Stomach smooth muscle (tissue), 2 donors: ENCODE measurements around the gene F8.
"Not testable (repeated sequence)": the region's sequence is repeated elsewhere in the genome, so short reads cannot be mapped to it uniquely, and the experiment has no call there.

Experiments
- H3K27ac ChIP-seq: one replicate; pipeline ENCODE4 v1.7.0; 2013; ENCODE audit warnings: mild to moderate bottlenecking, low read length, inconsistent platforms
- H3K27me3 ChIP-seq, 2 donors: one replicate each; pipeline ENCODE4 v1.7.0; 2013; ENCODE audit warnings: low read length in 2 of 2; ENCODE audit not compliant: insufficient read depth in 2 of 2, control insufficient read depth in 1 of 2
- H3K36me3 ChIP-seq, 2 donors: one replicate each; pipeline ENCODE4 v1.7.0; 2013; ENCODE audit warnings: low read length in 2 of 2; ENCODE audit not compliant: control insufficient read depth in 2 of 2, insufficient read depth in 2 of 2
- H3K4me1 ChIP-seq: one replicate; pipeline ENCODE4 v1.7.0; 2013; ENCODE audit warnings: low read length; ENCODE audit not compliant: control insufficient read depth, insufficient read depth
- H3K4me3 ChIP-seq, 2 donors: one replicate each; pipeline ENCODE4 v1.7.0; 2013; ENCODE audit warnings: low read length in 2 of 2
- H3K9ac ChIP-seq, 2 donors: one replicate each; pipeline ENCODE4 v1.7.0; 2013; ENCODE audit warnings: low read length in 2 of 2, mild to moderate bottlenecking in 1 of 2
- H3K9me3 ChIP-seq, 2 donors: one replicate each; pipeline ENCODE4 v1.7.0; 2013; ENCODE audit warnings: low read length in 2 of 2; ENCODE audit not compliant: control insufficient read depth in 2 of 2
- donor health status: healthy.
- donor health status: Pancreatic carcinoma.

The F8 gene

DNA sequence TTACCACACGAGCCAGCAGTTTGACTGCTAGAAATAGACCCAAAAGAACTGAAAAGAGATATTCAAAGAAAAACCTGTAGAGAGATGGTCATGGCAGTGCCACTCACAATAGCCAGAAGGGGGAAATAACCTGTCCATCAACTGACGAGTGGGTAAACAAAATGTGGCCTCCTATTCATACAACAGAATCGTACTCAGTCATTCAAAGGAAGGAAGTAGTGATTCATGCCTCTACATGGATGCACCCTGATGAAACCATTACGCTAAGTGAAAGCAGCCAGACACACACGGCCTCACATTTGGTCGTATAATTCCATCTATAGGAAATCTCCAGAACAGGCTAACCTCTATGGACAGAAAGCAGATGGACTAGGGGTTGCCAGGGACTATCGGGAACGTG is 138.5 kb downstream of the F8 start:
- not testable (repeated sequence) for H3K4me1 ChIP-seq

DNA sequence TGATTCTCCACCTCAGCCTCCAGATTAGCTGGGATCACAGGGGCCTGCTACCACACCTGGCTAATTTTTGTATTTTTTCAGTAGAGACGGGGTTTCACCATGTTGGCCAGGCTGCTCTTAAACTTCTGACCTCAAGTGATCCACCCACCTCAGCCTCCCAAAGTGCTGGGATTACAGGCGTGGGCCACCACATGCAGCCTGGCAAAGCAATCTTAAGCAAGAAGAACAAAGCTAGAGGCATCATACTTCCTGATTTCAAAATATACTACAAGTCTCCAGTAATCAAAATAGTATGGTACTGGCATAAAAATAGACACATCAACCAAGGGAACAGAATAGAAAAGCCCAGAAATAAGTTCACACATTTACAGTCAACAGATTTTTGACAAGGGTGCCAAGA is 149.2 kb downstream of the F8 start:
- no peak overlapping the region for H3K4me3 ChIP-seq
- no peaks in the 10 kb centered on the region for H3K4me1 ChIP-seq
- no peak overlapping the region for H3K27ac ChIP-seq
- H3K27me3 ChIP-seq = no peaks in the 10 kb centered on the region
- H3K36me3 ChIP-seq = no peaks in the 10 kb centered on the region
- H3K9ac ChIP-seq = no peak overlapping the region
- no peaks in the 10 kb centered on the region for H3K9me3 ChIP-seq

More for the DNA sequence above, 138.5 kb downstream of the F8 start:
- H3K27me3 ChIP-seq, H3K4me3 ChIP-seq, H3K36me3 ChIP-seq, H3K9ac ChIP-seq, H3K27ac ChIP-seq, H3K9me3 ChIP-seq: not testable (repeated sequence)

DNA sequence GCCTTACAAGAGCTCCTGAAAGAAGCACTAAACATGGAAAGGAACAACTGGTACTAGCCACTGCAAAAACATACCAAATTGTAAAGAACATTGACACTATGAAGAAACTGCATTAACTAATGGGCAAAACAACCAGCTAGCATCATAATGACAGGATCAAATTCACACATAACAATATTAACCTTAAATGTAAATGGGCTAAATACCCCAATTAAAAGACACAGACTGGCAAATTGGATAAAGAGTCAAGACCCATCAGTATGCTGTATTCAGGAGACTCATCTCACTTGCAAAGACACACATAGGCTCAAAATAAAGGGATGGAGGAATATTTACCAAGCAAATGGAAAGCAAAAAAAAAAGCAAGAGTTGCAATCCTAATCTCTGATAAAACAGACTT is 154.0 kb downstream of the F8 start:
- not testable (repeated sequence) for H3K4me3 ChIP-seq, H3K9ac ChIP-seq, H3K27ac ChIP-seq, H3K4me1 ChIP-seq, H3K36me3 ChIP-seq, H3K9me3 ChIP-seq, H3K27me3 ChIP-seq

DNA sequence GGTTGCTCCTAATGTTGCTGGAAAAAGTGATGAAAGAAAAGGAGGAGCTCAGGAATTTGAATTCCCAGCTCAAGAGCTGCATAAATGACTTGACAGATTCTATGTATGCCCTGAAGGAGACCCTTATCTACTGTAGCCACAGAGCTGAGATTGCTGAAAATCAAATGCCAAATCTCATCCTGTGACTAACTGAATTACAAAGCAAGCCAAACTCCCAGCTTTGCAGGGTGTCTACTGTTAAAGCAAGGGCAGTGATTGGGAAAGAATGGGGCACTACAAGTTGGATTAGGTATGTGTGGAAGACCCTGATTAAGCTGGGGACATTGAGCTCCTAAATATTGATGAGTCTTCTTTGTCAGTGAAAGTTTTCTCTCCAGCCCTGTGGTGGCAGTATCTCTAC is 167.3 kb downstream of the F8 start:
- no peaks in the 10 kb centered on the region for H3K27me3 ChIP-seq
- H3K36me3 ChIP-seq = peaks cover 0 to 2% of the 10 kb centered on the region in 2 donors
- no peak overlapping the region for H3K9ac ChIP-seq
- no peaks in the 10 kb centered on the region for H3K4me1 ChIP-seq
- H3K9me3 ChIP-seq = no peaks in the 10 kb centered on the region
- no peak overlapping the region for H3K27ac ChIP-seq
- no peak overlapping the region for H3K4me3 ChIP-seq

DNA sequence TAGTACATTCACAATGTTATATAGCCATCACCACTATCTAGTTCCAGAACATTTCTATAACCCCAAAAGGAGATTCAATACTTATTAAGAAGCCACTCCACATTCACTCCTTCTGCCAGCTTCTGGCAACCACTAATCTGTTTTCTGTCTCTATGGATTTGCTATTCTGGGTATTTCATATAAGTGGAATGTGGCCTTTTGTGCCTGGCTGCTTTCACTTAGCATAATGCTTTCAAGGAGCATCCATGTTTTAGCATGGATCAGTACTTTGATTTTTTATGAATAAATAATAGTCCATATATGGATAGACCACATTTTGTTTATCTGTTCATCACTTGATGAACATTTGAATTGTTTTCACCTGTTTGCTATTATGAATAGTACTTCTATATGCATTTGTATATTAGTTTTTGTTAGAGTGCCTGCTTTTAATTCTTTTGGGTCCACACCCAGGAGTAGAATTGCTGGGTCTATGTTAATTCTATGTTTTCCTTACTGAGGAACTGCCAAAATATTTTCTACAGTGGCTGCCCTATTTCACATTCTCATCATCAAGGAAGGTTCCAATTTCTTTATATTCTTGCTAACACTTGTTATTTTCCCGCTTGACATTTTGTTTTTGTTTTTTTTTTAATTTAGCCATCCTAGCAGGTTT is 171.4 kb downstream of the F8 start:
- Histone ChIP-seq H3K9ac (no peak overlapping the region), H3K4me1 (no peaks in the 10 kb centered on the region), H3K4me3 (no peak overlapping the region), H3K36me3 (peaks cover 0 to 2% of the 10 kb centered on the region in 2 donors), H3K27me3 (no peaks in the 10 kb centered on the region), H3K9me3 (no peaks in the 10 kb centered on the region), H3K27ac (no peak overlapping the region)

DNA sequence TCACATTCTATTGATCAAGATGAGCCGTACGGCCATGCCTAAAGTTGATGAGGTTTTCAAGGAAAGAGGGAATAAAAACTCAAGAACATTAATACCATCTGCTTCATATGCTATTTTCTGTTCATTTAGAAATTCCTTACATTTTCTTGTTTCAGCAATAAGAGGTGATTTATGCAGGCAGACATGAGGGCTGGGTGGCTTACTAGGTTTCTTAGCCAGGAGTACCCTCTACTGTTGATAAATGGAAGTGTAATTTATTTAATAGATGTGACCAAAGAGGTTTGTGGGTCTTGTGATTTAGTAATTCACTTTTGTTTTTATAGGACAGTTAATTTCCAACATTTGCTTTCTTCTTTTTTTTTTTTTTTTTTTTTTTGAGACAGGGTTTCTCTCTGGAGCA is 181.7 kb downstream of the F8 start:
- no peak overlapping the region for H3K27ac ChIP-seq
- H3K9me3 ChIP-seq = no peaks in the 10 kb centered on the region
- no peaks in the 10 kb centered on the region for H3K27me3 ChIP-seq
- no peak overlapping the region for H3K9ac ChIP-seq
- H3K36me3 ChIP-seq = no peaks in the 10 kb centered on the region
- no peaks in the 10 kb centered on the region for H3K4me1 ChIP-seq
- no peak overlapping the region for H3K4me3 ChIP-seq

DNA sequence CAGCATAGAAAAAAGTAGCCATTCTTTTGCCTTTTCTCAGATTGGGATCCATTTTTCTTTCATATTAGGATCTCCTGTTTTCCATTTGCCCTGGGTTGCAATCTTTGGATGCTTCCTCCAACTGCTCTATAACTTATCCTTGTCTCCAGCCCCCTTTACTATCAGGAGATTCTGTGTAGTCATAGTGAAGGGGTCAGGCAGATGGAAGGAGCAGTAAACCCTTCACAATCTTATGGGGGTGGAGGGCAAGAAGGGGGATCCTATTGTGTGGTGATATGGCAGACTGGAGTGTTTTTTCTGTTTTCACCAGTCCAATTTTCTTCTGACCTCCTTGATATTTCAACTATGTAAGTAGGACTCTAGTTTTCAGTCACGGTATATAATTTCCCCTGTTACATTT is 186.4 kb downstream of the F8 start:
- Histone ChIP-seq H3K9me3 (no peaks in the 10 kb centered on the region), H3K36me3 (no peaks in the 10 kb centered on the region), H3K27me3 (no peaks in the 10 kb centered on the region)

DNA sequence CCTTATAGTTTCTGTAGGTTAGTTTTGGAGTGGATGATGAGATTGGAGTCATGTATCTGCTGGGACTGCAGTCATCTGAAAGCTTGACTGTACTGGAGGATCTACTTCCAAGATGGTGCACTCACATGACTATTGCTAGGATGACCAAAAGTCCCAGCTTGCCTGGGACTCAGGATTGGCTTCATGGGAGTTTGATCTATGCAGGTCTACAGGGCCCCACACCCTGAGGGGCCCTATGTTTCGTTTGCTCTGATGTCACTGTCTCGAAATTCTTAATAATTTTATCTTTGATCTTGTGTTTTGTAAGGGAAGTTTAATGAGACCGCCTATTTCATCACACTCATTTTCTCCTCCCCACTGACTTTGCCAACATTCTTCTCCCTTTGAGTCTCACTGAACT is 188.0 kb downstream of the F8 start, which contains the start of gene SMIM9:
TSS of gene SMIM9 (minus strand) at position 101 of the 400 bp plus-strand sequence. CDS start 3,806 bp downstream, outside the sequence.
- Histone ChIP-seq H3K4me1 (no peaks in the 10 kb centered on the region), H3K27ac (no peak within 1 kb of the TSS), H3K9me3 (no peaks in the 10 kb centered on the region), H3K9ac (no peak within 1 kb of the TSS), H3K36me3 (no peaks in the 10 kb centered on the region), H3K27me3 (no peaks in the 10 kb centered on the region), H3K4me3 (no peak within 1 kb of the TSS)

More for the DNA sequence above, 186.4 kb downstream of the F8 start:
- no peak overlapping the region for H3K27ac ChIP-seq
- no peaks in the 10 kb centered on the region for H3K4me1 ChIP-seq
- no peak overlapping the region for H3K4me3 ChIP-seq
- no peak overlapping the region for H3K9ac ChIP-seq

DNA sequence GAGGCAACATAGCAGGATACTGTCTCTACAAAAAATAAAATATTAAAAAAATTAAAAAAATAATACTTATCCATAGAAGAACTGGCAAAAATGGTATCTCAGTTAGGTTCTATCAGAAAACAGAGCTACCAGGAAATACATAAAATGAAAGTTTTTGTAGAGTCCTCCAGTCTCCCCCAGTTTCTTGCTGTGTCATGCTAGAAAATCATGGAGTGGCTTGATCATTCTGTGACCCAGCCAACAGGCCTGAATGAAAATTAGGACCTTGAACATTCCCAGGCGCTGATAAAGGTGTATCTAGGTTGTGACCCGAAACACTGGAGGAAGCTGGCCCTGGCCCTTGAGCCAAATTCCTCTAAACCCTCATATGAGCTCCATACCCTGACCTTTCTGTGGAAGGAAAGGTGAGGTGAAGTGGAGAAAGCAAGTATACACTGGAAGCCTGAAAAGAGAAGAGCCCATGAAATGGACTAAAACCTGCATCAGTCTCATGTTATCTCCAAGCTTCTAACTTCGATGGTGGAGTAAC is 188.7 kb downstream of the F8 start:
- Histone ChIP-seq H3K27me3 (no peaks in the 10 kb centered on the region), H3K27ac (no peak overlapping the region), H3K4me1 (no peaks in the 10 kb centered on the region), H3K9ac (no peak overlapping the region), H3K36me3 (no peaks in the 10 kb centered on the region), H3K4me3 (no peak overlapping the region), H3K9me3 (no peaks in the 10 kb centered on the region)

DNA sequence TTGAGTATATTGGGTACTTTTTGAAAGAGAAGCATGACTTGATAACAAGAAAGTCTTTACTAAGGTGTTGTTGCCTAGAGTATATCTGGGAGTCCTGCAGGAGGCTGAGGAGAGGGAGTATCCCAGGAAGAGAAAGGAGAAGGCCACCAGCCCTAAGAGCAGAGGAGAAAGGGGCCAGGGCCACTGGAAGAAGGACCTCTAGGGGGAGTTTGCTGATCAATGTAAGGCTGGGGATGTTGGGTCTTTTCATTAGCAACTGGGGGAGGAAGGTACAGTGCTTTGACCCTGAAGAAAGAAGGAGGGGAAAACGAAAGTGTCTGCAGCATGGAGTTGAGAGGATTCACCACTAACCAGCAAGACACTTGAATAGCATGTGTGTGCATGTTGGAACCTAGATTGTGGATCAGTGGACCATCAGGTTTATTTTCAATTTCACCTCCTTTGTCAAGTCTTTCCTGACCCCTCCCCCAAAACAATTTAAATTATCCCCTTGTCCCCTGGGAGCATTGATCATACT is 192.5 kb downstream of the F8 start:
- no peaks in the 10 kb centered on the region for H3K9me3 ChIP-seq
- no peak overlapping the region for H3K27ac ChIP-seq
- no peak overlapping the region for H3K4me3 ChIP-seq
- H3K9ac ChIP-seq = no peak overlapping the region
- no peaks in the 10 kb centered on the region for H3K36me3 ChIP-seq
- H3K4me1 ChIP-seq = no peaks in the 10 kb centered on the region
- H3K27me3 ChIP-seq = no peaks in the 10 kb centered on the region

DNA sequence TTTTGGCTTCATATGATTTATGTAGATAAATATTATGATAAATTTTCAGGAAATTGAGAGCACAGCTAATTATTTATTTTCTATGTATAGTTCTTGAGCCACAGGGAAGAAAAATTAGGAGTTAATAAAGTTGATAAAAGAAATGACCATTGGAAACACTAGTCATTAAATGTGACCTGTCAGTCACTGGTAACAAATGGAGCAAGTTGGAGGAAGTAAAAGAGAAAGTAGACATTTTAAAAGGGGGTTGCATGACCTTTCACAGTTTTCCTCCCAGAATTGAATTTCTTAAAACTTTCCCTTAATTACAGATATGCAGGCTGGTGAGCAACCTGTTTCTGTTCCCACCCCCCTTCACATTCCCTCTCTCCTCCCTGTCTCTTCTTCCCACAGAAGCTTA is 193.4 kb downstream of the F8 start:
- H3K36me3 ChIP-seq = no peaks in the 10 kb centered on the region
- H3K27me3 ChIP-seq = no peaks in the 10 kb centered on the region
- H3K27ac ChIP-seq = no peak overlapping the region
- H3K4me3 ChIP-seq = no peak overlapping the region
- no peaks in the 10 kb centered on the region for H3K4me1 ChIP-seq
- H3K9me3 ChIP-seq = no peaks in the 10 kb centered on the region
- no peak overlapping the region for H3K9ac ChIP-seq
